ENCODE data around the gene BBS7. TPM values are rescaled to one million over a fixed set of nuclear protein-coding genes. Genes with fewer than 3 reads are reported as not detected.

The BBS7 gene
- total and polyA plus RNA-seq, 2 experiments from 2014 or later: 9.5 to 11.9 TPM

GRCh38 chr4:121851354-121851753 lies 18.9 kb downstream of the BBS7 start:
- Histone ChIP-seq H3K4me2 (no peak overlapping the region), H3K4me3 (no peak overlapping the region), H3K36me3 (replicated peaks; ENCODE audit: insufficient read depth, low read depth) (no peaks in the 10 kb centered on the region), H3K9me3 (ENCODE audit: low read depth) (no peaks in the 10 kb centered on the region), H3K9me2 (replicated peaks; ENCODE audit: insufficient read depth) (no peaks in the 10 kb centered on the region), H2AFZ (no peak overlapping the region), H3K27ac (no peak overlapping the region), H3K27me3 (no peaks in the 10 kb centered on the region), H4K20me1 (ENCODE audit: insufficient read depth, poor library complexity, severe bottlenecking) (no peaks in the 10 kb centered on the region), H3K79me2 (no peaks in the 10 kb centered on the region), H3K4me1 (ENCODE audit: insufficient read depth) (no peaks in the 10 kb centered on the region)
- no peak for DNase-seq (ENCODE audit: low spot score)
- WGBS (ENCODE audit: low lambda C conversion rate, missing lambda C conversion rate): 97% methylated on average over 1 of the region's 1 CpG
- TF ChIP-seq EZH2phosphoT487 (IDR thresholded peaks at IDR 0.05; ENCODE audit: low read depth, severe bottlenecking, unreplicated experiment) (no peak), CTCF (IDR thresholded peaks at IDR 0.05; ENCODE audit: poor library complexity) (no peak), EZH2 (IDR thresholded peaks at IDR 0.05; ENCODE audit: borderline replicate concordance) (no peak)

- H4K20me1 ChIP-seq (ENCODE audit: insufficient read depth, poor library complexity, severe bottlenecking): no peaks in the 10 kb centered on the region
These were observed 23.6 kb downstream of the BBS7 start for GRCh38 chr4:121846662-121847061.

GRCh38 chr4:121842862-121843261 lies 27.4 kb downstream of the BBS7 start:
- TF ChIP-seq CTCF (IDR thresholded peaks at IDR 0.05; ENCODE audit: poor library complexity) (no peak), EZH2phosphoT487 (IDR thresholded peaks at IDR 0.05; ENCODE audit: low read depth, severe bottlenecking, unreplicated experiment) (no peak), EZH2 (IDR thresholded peaks at IDR 0.05; ENCODE audit: borderline replicate concordance) (no peak)
- Histone ChIP-seq H3K4me3 (no peak overlapping the region), H3K4me2 (no peak overlapping the region), H3K9me2 (replicated peaks; ENCODE audit: insufficient read depth) (no peaks in the 10 kb centered on the region), H3K9me3 (ENCODE audit: low read depth) (no peaks in the 10 kb centered on the region), H3K27ac (no peak overlapping the region), H3K36me3 (replicated peaks; ENCODE audit: insufficient read depth, low read depth) (no peaks in the 10 kb centered on the region), H3K79me2 (no peaks in the 10 kb centered on the region), H3K4me1 (ENCODE audit: insufficient read depth) (no peaks in the 10 kb centered on the region), H2AFZ (no peak overlapping the region), H4K20me1 (ENCODE audit: insufficient read depth, poor library complexity, severe bottlenecking) (no peaks in the 10 kb centered on the region), H3K27me3 (no peaks in the 10 kb centered on the region)
- DNase-seq (ENCODE audit: low spot score): no peak
- 98% methylated on average over 4 of the region's 4 CpGs for WGBS (ENCODE audit: low lambda C conversion rate, missing lambda C conversion rate)

More at GRCh38 chr4:121846662-121847061, 23.6 kb downstream of the BBS7 start:
- TF ChIP-seq EZH2phosphoT487 (IDR thresholded peaks at IDR 0.05; ENCODE audit: low read depth, severe bottlenecking, unreplicated experiment) (no peak), CTCF (IDR thresholded peaks at IDR 0.05; ENCODE audit: poor library complexity) (no peak), EZH2 (IDR thresholded peaks at IDR 0.05; ENCODE audit: borderline replicate concordance) (no peak)
- Histone ChIP-seq H3K4me3 (no peak overlapping the region), H3K27me3 (no peaks in the 10 kb centered on the region), H3K79me2 (no peaks in the 10 kb centered on the region), H3K4me2 (no peak overlapping the region), H3K4me1 (ENCODE audit: insufficient read depth) (no peaks in the 10 kb centered on the region), H2AFZ (no peak overlapping the region), H3K36me3 (replicated peaks; ENCODE audit: insufficient read depth, low read depth) (no peaks in the 10 kb centered on the region), H3K27ac (no peak overlapping the region), H3K9me2 (replicated peaks; ENCODE audit: insufficient read depth) (no peaks in the 10 kb centered on the region), H3K9me3 (ENCODE audit: low read depth) (no peaks in the 10 kb centered on the region)
- WGBS (ENCODE audit: low lambda C conversion rate, missing lambda C conversion rate): 88% methylated on average over 6 of the region's 6 CpGs
- DNase-seq (ENCODE audit: low spot score): no peak

GRCh38 chr4:121838136-121838535 lies 32.1 kb downstream of the BBS7 start:
- H3K4me1 ChIP-seq (ENCODE audit: insufficient read depth): no peaks in the 10 kb centered on the region
- H4K20me1 ChIP-seq (ENCODE audit: insufficient read depth, poor library complexity, severe bottlenecking): no peaks in the 10 kb centered on the region
- no peaks in the 10 kb centered on the region for H3K27me3 ChIP-seq
- no peaks in the 10 kb centered on the region for H3K9me3 ChIP-seq (ENCODE audit: low read depth)
- H3K36me3 ChIP-seq (replicated peaks; ENCODE audit: insufficient read depth, low read depth): no peaks in the 10 kb centered on the region
- no peak overlapping the region for H2AFZ ChIP-seq
- no peak overlapping the region for H3K27ac ChIP-seq
- DNase-seq (ENCODE audit: low spot score): no peak
- H3K9me2 ChIP-seq (replicated peaks; ENCODE audit: insufficient read depth): no peaks in the 10 kb centered on the region
- no peak overlapping the region for H3K4me3 ChIP-seq
- H3K4me2 ChIP-seq: no peak overlapping the region
- no peaks in the 10 kb centered on the region for H3K79me2 ChIP-seq
- TF ChIP-seq EZH2 (IDR thresholded peaks at IDR 0.05; ENCODE audit: borderline replicate concordance) (no peak), EZH2phosphoT487 (IDR thresholded peaks at IDR 0.05; ENCODE audit: low read depth, severe bottlenecking, unreplicated experiment) (no peak), CTCF (IDR thresholded peaks at IDR 0.05; ENCODE audit: poor library complexity) (no peak)

Measured in hepatocyte (in vitro differentiated cells).